ENCODE data around the gene MAP3K7CL.

MAP3K7CL gene

GRCh38 chr21:29164323-29164942 lies 34.0 kb downstream of the MAP3K7CL start:
- in situ Hi-C loops (cut with MboI; ENCODE audit: low sequenced_read_pairs), result loop anchor here (10.0 kb wide), 1 partner anchor 180 kb away; no protein-coding TSS in a partner anchor

GRCh38 chr21:29166323-29166722 lies 35.9 kb downstream of the MAP3K7CL start:
- in situ Hi-C loops (cut with MboI; ENCODE audit: low sequenced_read_pairs), result loop anchor here (10.0 kb wide), 1 partner anchor 178 kb away; no protein-coding TSS in a partner anchor

GRCh38 chr21:29166853-29167252 lies 36.4 kb downstream of the MAP3K7CL start:
- in situ Hi-C loops (cut with MboI; ENCODE audit: low sequenced_read_pairs), result loop anchor here (10.0 kb wide), 1 partner anchor 178 kb away; no protein-coding TSS in a partner anchor

GRCh38 chr21:29167481-29167880 lies 37.0 kb downstream of the MAP3K7CL start:
- in situ Hi-C loops (cut with MboI; ENCODE audit: low sequenced_read_pairs), result loop anchor here (10.0 kb wide), 1 partner anchor 177 kb away; no protein-coding TSS in a partner anchor

GRCh38 chr21:29168891-29169315 lies 38.5 kb downstream of the MAP3K7CL start:
- in situ Hi-C loops (cut with MboI; ENCODE audit: low sequenced_read_pairs), result loop anchor here (10.0 kb wide), 1 partner anchor 176 kb away; no protein-coding TSS in a partner anchor

GRCh38 chr21:29170944-29171343 lies 40.5 kb downstream of the MAP3K7CL start:
- in situ Hi-C loops (cut with MboI; ENCODE audit: low sequenced_read_pairs), result no loop called here

- in situ Hi-C loops (cut with MboI; ENCODE audit: low sequenced_read_pairs), result no loop called here
These were observed 41.8 kb downstream of the MAP3K7CL start for GRCh38 chr21:29172282-29172681.

- in situ Hi-C loops (cut with MboI; ENCODE audit: low sequenced_read_pairs), result no loop called here
These were observed 44.2 kb downstream of the MAP3K7CL start for GRCh38 chr21:29174607-29175013.

GRCh38 chr21:29175408-29176134 lies 45.1 kb downstream of the MAP3K7CL start:
- in situ Hi-C loops (cut with MboI; ENCODE audit: low sequenced_read_pairs), result no loop called here

- in situ Hi-C loops (cut with MboI; ENCODE audit: low sequenced_read_pairs), result no loop called here
These were observed 46.2 kb downstream of the MAP3K7CL start for GRCh38 chr21:29176471-29177120.

- in situ Hi-C loops (cut with MboI; ENCODE audit: low sequenced_read_pairs), result no loop called here
These were observed 47.4 kb downstream of the MAP3K7CL start for GRCh38 chr21:29177800-29178199.

- in situ Hi-C loops (cut with MboI; ENCODE audit: low sequenced_read_pairs), result no loop called here
These were observed 48.5 kb downstream of the MAP3K7CL start for GRCh38 chr21:29178926-29179325.

- in situ Hi-C loops (cut with MboI; ENCODE audit: low sequenced_read_pairs), result no loop called here
These were observed 49.1 kb downstream of the MAP3K7CL start for GRCh38 chr21:29179503-29179902.

GRCh38 chr21:29181799-29182470 lies 51.5 kb downstream of the MAP3K7CL start:
- in situ Hi-C loops (cut with MboI; ENCODE audit: low sequenced_read_pairs), result no loop called here

- in situ Hi-C loops (cut with MboI; ENCODE audit: low sequenced_read_pairs), result no loop called here
These were observed 52.2 kb downstream of the MAP3K7CL start for GRCh38 chr21:29182691-29183092.

GRCh38 chr21:29184037-29184436 lies 53.6 kb downstream of the MAP3K7CL start:
- in situ Hi-C loops (cut with MboI; ENCODE audit: low sequenced_read_pairs), result no loop called here

- in situ Hi-C loops (cut with MboI; ENCODE audit: low sequenced_read_pairs), result no loop called here
These were observed 54.7 kb downstream of the MAP3K7CL start for GRCh38 chr21:29185172-29185571.

- in situ Hi-C loops (cut with MboI; ENCODE audit: low sequenced_read_pairs), result no loop called here
These were observed 55.2 kb downstream of the MAP3K7CL start for GRCh38 chr21:29185633-29186032.

- in situ Hi-C loops (cut with MboI; ENCODE audit: low sequenced_read_pairs), result no loop called here
These were observed 55.8 kb downstream of the MAP3K7CL start for GRCh38 chr21:29186246-29186645.

- in situ Hi-C loops (cut with MboI; ENCODE audit: low sequenced_read_pairs), result no loop called here
These were observed 57.5 kb downstream of the MAP3K7CL start for GRCh38 chr21:29187944-29188343.

- in situ Hi-C loops (cut with MboI; ENCODE audit: low sequenced_read_pairs), result no loop called here
These were observed 58.9 kb downstream of the MAP3K7CL start for GRCh38 chr21:29189353-29189752.

Measured in HL-60/S4 (cell line).